NCI-H128 (cell line): Measurements from ENCODE around the gene AMH.

Experiments used
- DNase-seq: peaks from one replicate; lab custom pipeline; 2025; ENCODE audit not compliant: unreplicated experiment; lab: John Stamatoyannopoulos, UW

AMH gene

GRCh38 chr19:2221250-2221831 lies 27.8 kb upstream of the AMH start:
- no peak for DNase-seq

- DNase-seq: no peak
Measured at GRCh38 chr19:2221918-2222317, 27.2 kb upstream of the AMH start.

- DNase-seq: no peak
Measured at GRCh38 chr19:2223391-2223790, 25.7 kb upstream of the AMH start.

GRCh38 chr19:2223959-2224358 lies 25.2 kb upstream of the AMH start:
- no peak for DNase-seq

GRCh38 chr19:2224754-2225349 lies 24.3 kb upstream of the AMH start:
- DNase-seq: no peak

- DNase-seq: no peak
Measured at GRCh38 chr19:2225415-2226050, 23.6 kb upstream of the AMH start.

- no peak for DNase-seq
Measured at GRCh38 chr19:2226051-2226839, 22.9 kb upstream of the AMH start.

- DNase-seq: no peak
Measured at GRCh38 chr19:2226840-2227360, 22.2 kb upstream of the AMH start.

GRCh38 chr19:2227415-2228156 lies 21.5 kb upstream of the AMH start:
- no peak for DNase-seq

- DNase-seq: no peak
Measured at GRCh38 chr19:2228157-2229030, 20.7 kb upstream of the AMH start.

GRCh38 chr19:2229103-2230032 lies 19.8 kb upstream of the AMH start:
- no peak for DNase-seq

GRCh38 chr19:2230033-2230531 lies 19.0 kb upstream of the AMH start:
- no peak for DNase-seq

GRCh38 chr19:2230807-2231533 lies 18.2 kb upstream of the AMH start:
- no peak for DNase-seq

GRCh38 chr19:2231621-2232221 lies 17.4 kb upstream of the AMH start:
- DNase-seq: no peak

GRCh38 chr19:2232286-2233151 lies 16.6 kb upstream of the AMH start:
- no peak for DNase-seq

- DNase-seq: no peak
Measured at GRCh38 chr19:2233601-2234280, 15.4 kb upstream of the AMH start.
